GM19324 (cell line): ENCODE results near the gene CDH26.

Source experiments
- ATAC-seq: cut with Tn5 transposase; IDR thresholded peaks from one replicate; pipeline ENCODE4 v1.9.1; 2021; ENCODE audit warnings: mild to moderate bottlenecking, moderate library complexity; ENCODE audit not compliant: unreplicated experiment, low FRiP score

CDH26 gene

GRCh38 chr20:59958123-59958522 lies at the start of gene CDH26:
Gene CDH26 (plus strand): TSS chr20:59958423. CDS start chr20:59958727, 304 bp downstream.
- no peak for ATAC-seq

- no peak for ATAC-seq
Measured at GRCh38 chr20:59908855-59909254, 49.4 kb upstream of the CDH26 start.

- ATAC-seq, result no peak
Measured at GRCh38 chr20:59911041-59911440, 47.2 kb upstream of the CDH26 start.

- ATAC-seq, result no peak
Measured at GRCh38 chr20:59912609-59913008, 45.6 kb upstream of the CDH26 start.

- no peak for ATAC-seq
Measured at GRCh38 chr20:59920944-59921343, 37.3 kb upstream of the CDH26 start.

GRCh38 chr20:59923514-59923913 lies 34.7 kb upstream of the CDH26 start:
- ATAC-seq, result no peak

GRCh38 chr20:59925359-59925758 lies 32.9 kb upstream of the CDH26 start:
- no peak for ATAC-seq

- no peak for ATAC-seq
Measured at GRCh38 chr20:59925899-59926298, 32.3 kb upstream of the CDH26 start.

- ATAC-seq, result no peak
Measured at GRCh38 chr20:59931511-59932312, 26.5 kb upstream of the CDH26 start.

- no peak for ATAC-seq
Measured at GRCh38 chr20:59932616-59933295, 25.5 kb upstream of the CDH26 start.

- no peak for ATAC-seq
Measured at GRCh38 chr20:59933296-59933848, 24.9 kb upstream of the CDH26 start, which contains the start of gene SYCP2. Gene SYCP2 (minus strand): TSS chr20:59933637. CDS start chr20:59922413, 11,224 bp downstream.

- peak; percentile 81 for ATAC-seq
Measured at GRCh38 chr20:59933849-59934585, 24.2 kb upstream of the CDH26 start.

- ATAC-seq, result no peak
Measured at GRCh38 chr20:59935457-59936185, 22.6 kb upstream of the CDH26 start.

GRCh38 chr20:59936409-59936808 lies 21.8 kb upstream of the CDH26 start:
- ATAC-seq, result no peak

GRCh38 chr20:59937150-59937549 lies 21.1 kb upstream of the CDH26 start:
- ATAC-seq, result no peak

- no peak for ATAC-seq
Measured at GRCh38 chr20:59938221-59938620, 20.0 kb upstream of the CDH26 start.

GRCh38 chr20:59938696-59939051 lies 19.5 kb upstream of the CDH26 start:
- no peak for ATAC-seq

GRCh38 chr20:59939052-59939878 lies 19.0 kb upstream of the CDH26 start:
- ATAC-seq, result no peak

GRCh38 chr20:59939879-59940128 lies 18.4 kb upstream of the CDH26 start:
- ATAC-seq, result peak; percentile 31
